ENCODE measurements around the gene FBRSL1. TPM values are rescaled to one million over a fixed set of nuclear protein-coding genes. Genes with fewer than 3 reads are reported as not detected.

Gene FBRSL1
- total and polyA plus RNA-seq, 2 of the 8 experiments (the other 6 are each of a cell fraction or from before 2014, with no cell fraction given) = 18.4 to 109 TPM

GRCh38 chr12:132537836-132538662 lies 48.1 kb downstream of the FBRSL1 start (continued):
- no peak for TF ChIP-seq CHD7 (IDR thresholded peaks at IDR 0.05; ENCODE audit: insufficient replicate concordance, low read length)
- no peak for TF ChIP-seq SIRT6 (IDR thresholded peaks at IDR 0.05; ENCODE audit: low read length)
- TF ChIP-seq MAFK (IDR thresholded peaks at IDR 0.05; ENCODE audit: low read depth, low read length) = no peak
- no peak for TF ChIP-seq TAF7 (optimal IDR thresholded peaks at IDR 0.05; ENCODE audit: borderline replicate concordance, low read depth, low read length)
- TF ChIP-seq SIX5 (IDR thresholded peaks at IDR 0.05; ENCODE audit: low read depth, low read length) = no peak
- no peak for TF ChIP-seq RXRA (IDR thresholded peaks at IDR 0.05; ENCODE audit: insufficient read depth, low read depth, low read length)
